ENCODE data around the gene SLC5A6.

The SLC5A6 gene

DNA sequence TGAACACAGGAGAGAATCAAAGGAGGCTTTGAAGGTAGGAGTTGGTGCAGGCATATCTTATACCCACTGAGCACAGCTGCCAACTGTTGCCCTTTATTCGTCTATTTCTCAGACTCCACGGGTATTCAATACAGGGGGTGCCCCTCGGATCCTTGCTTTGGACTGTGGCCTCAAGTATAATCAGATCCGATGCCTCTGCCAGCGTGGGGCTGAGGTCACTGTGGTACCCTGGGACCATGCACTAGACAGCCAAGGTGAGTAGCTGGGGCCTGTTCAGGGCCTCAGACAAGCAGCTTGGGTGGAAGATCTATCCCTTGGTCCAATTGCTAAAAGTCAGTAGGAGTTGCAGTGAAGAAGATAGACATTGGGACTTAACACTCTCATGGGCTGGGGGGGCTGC, 10.3 kb upstream of the SLC5A6 start:
- TF ChIP-seq, protein P1, sequence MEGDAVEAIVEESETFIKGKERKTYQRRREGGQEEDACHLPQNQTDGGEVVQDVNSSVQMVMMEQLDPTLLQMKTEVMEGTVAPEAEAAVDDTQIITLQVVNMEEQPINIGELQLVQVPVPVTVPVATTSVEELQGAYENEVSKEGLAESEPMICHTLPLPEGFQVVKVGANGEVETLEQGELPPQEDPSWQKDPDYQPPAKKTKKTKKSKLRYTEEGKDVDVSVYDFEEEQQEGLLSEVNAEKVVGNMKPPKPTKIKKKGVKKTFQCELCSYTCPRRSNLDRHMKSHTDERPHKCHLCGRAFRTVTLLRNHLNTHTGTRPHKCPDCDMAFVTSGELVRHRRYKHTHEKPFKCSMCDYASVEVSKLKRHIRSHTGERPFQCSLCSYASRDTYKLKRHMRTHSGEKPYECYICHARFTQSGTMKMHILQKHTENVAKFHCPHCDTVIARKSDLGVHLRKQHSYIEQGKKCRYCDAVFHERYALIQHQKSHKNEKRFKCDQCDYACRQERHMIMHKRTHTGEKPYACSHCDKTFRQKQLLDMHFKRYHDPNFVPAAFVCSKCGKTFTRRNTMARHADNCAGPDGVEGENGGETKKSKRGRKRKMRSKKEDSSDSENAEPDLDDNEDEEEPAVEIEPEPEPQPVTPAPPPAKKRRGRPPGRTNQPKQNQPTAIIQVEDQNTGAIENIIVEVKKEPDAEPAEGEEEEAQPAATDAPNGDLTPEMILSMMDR (IDR thresholded peaks at IDR 0.05): no peak
- Histone ChIP-seq H3K4me1 (ENCODE audit: control insufficient read depth in 1 of 2, insufficient read depth in 1 of 2, low read depth in 1 of 2, low read length in 1 of 2) (peaks cover 6 to 7% of the 10 kb centered on the region in 2 experiments), H3K36me3 (peaks cover 71% of the 10 kb centered on the region), H3K9me3 (no peaks in the 10 kb centered on the region), H3K4me3 (ENCODE audit: low read depth in 1 of 2, low read length in 1 of 2) (no peak overlapping the region), H3K27me3 (no peaks in the 10 kb centered on the region), H3K27ac (no peak overlapping the region)

DNA sequence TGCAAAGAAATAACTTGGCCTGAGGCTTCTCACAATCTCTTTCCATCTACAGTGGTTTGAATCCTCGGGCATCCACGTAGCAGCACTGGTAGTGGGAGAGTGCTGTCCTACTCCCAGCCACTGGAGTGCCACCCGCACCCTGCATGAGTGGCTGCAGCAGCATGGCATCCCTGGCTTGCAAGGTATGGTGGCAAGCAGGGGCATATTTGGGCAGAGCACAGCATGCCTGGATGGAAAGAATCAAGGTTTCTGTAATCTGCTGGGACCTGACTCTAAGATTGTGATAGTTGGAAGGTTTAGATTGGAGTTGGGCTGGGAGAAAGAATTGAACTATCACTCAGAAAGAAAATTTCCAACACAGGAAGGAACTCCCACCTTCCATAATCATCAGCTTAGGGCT, 9.1 kb upstream of the SLC5A6 start:
- TF ChIP-seq, protein P1 (IDR thresholded peaks at IDR 0.05): no peak
- Histone ChIP-seq H3K4me3 (ENCODE audit: low read depth in 1 of 2, low read length in 1 of 2) (no peak overlapping the region), H3K27ac (no peak overlapping the region), H3K4me1 (ENCODE audit: control insufficient read depth in 1 of 2, insufficient read depth in 1 of 2, low read depth in 1 of 2, low read length in 1 of 2) (peaks cover 11 to 12% of the 10 kb centered on the region in 2 experiments), H3K27me3 (no peaks in the 10 kb centered on the region), H3K36me3 (peaks cover 59% of the 10 kb centered on the region), H3K9me3 (no peaks in the 10 kb centered on the region)

DNA sequence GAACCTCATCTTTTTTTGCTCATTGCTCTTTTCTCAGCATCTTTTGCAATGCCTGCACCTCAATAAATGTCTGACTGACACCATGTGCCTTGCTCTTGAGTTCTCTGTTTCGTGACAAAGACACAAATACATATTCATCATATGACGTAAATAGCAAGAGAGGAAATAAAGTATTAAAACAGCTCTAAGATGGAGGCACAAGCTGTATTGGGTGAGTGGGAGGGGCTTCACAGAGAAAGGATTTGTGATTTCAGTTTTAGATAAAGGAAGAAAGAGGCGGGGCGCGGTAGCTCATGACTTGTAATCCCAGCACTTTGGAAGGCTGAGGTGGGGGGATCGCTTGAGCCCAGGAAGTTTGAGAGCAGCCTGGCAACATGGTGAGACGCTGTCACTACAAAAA, 8.0 kb upstream of the SLC5A6 start:
- TF ChIP-seq, protein P1 (IDR thresholded peaks at IDR 0.05): no peak
- no peak overlapping the region for H3K4me3 ChIP-seq (ENCODE audit: low read depth in 1 of 2, low read length in 1 of 2)
- no peaks in the 10 kb centered on the region for H3K9me3 ChIP-seq
- peaks cover 11 to 12% of the 10 kb centered on the region in 2 experiments for H3K4me1 ChIP-seq (ENCODE audit: control insufficient read depth in 1 of 2, insufficient read depth in 1 of 2, low read depth in 1 of 2, low read length in 1 of 2)
- H3K27me3 ChIP-seq: no peaks in the 10 kb centered on the region
- H3K36me3 ChIP-seq: peaks cover 48% of the 10 kb centered on the region
- H3K27ac ChIP-seq: no peak overlapping the region

DNA sequence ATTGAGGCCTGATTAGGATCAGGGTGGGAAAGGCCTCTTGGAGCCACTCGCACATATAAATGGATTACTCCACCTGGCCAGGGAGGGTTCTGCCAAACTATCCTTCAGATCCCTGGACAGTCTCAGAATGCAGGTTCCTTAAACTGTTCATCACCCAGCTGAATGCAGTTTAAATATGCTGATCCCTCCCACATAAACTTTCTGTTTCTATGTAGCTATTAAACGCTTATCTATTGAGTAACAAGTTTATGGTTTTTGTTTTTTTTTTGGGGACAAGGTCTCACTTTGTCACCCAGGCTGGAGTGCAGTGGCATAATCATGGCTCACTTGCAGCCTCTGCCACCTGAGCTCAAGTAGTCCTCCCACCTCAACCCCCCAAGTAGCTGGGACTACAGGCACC, 7.0 kb upstream of the SLC5A6 start:
- TF ChIP-seq, protein P1 (IDR thresholded peaks at IDR 0.05): no peak
- H3K27me3 ChIP-seq: no peaks in the 10 kb centered on the region
- H3K36me3 ChIP-seq: peaks cover 38% of the 10 kb centered on the region
- H3K27ac ChIP-seq: no peak overlapping the region
- H3K4me3 ChIP-seq (ENCODE audit: low read depth in 1 of 2, low read length in 1 of 2): no peak overlapping the region
- H3K9me3 ChIP-seq: no peaks in the 10 kb centered on the region
- peaks cover 11 to 12% of the 10 kb centered on the region in 2 experiments for H3K4me1 ChIP-seq (ENCODE audit: control insufficient read depth in 1 of 2, insufficient read depth in 1 of 2, low read depth in 1 of 2, low read length in 1 of 2)

DNA sequence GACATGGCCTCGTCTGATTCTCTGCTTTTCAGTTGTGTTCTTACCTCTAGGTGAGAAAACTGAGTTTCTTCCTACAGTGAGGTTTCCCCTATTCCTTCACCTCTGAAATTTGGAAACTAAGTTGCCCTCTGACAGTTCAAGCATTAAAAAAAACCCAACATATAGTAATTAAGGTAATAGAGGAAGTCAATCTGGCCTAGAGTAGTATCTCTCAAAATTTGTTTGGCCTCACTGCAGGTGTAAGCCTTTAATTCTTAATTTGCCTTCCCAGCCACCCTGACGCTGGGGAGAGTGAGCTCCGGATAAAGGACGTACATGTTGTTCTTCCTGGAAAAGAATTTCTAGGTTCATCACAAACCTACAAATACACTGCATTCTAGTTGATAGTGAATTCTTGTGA, 6.5 kb upstream of the SLC5A6 start:
- Histone ChIP-seq H3K4me3 (ENCODE audit: low read depth in 1 of 2, low read length in 1 of 2) (no peak overlapping the region), H3K36me3 (peaks cover 33% of the 10 kb centered on the region), H3K27ac (no peak overlapping the region), H3K9me3 (no peaks in the 10 kb centered on the region), H3K27me3 (no peaks in the 10 kb centered on the region), H3K4me1 (ENCODE audit: control insufficient read depth in 1 of 2, insufficient read depth in 1 of 2, low read depth in 1 of 2, low read length in 1 of 2) (peaks cover 12% of the 10 kb centered on the region in 2 experiments)
- TF ChIP-seq, protein P1 (IDR thresholded peaks at IDR 0.05): no peak

All from neutrophil (primary cell).